Stimulated activated CD8-positive, alpha-beta memory T cell treated with anti-CD3 and anti-CD28 coated beads, Interleukin-12 subunit alpha, Interleukin-12 subunit beta, amount 100 ng/mL, for 1 hour (primary cell): Measurements from ENCODE around the gene GLB1L2.
"Not testable (repeated sequence)": the region's sequence is repeated elsewhere in the genome, so short reads cannot be mapped to it uniquely, and the experiment has no call there.

Source experiments
- DNase-seq: peaks from one replicate; pipeline ENCODE4 v3.0.0-alpha.2; 2020; ENCODE audit warnings: low read depth

The GLB1L2 gene

GRCh38 chr11:134331354-134332188, at the start of gene GLB1L2:
GLB1L2 (plus strand) TSS chr11:134331988; CDS start chr11:134332062, 74 bp downstream.
- peak; percentile 67 for DNase-seq

GRCh38 chr11:134282121-134283045, 49.4 kb upstream of the GLB1L2 start:
- DNase-seq: no peak

- no peak for DNase-seq
These were observed 48.1 kb upstream of the GLB1L2 start for GRCh38 chr11:134283461-134284230.

- not testable (repeated sequence) for DNase-seq
These were observed 47.4 kb upstream of the GLB1L2 start for GRCh38 chr11:134284349-134284748.

GRCh38 chr11:134287561-134287960, 44.2 kb upstream of the GLB1L2 start:
- DNase-seq: no peak

- DNase-seq: no peak
These were observed 43.3 kb upstream of the GLB1L2 start for GRCh38 chr11:134288486-134288885.

GRCh38 chr11:134289167-134289566, 42.6 kb upstream of the GLB1L2 start:
- DNase-seq: no peak

GRCh38 chr11:134289789-134290188, 42.0 kb upstream of the GLB1L2 start:
- DNase-seq: no peak

- DNase-seq: no peak
These were observed 41.1 kb upstream of the GLB1L2 start for GRCh38 chr11:134290646-134291045.

- DNase-seq: no peak
These were observed 40.6 kb upstream of the GLB1L2 start for GRCh38 chr11:134291196-134291595.

GRCh38 chr11:134292661-134293060, 39.1 kb upstream of the GLB1L2 start:
- no peak for DNase-seq

GRCh38 chr11:134293119-134294113, 38.4 kb upstream of the GLB1L2 start:
- no peak for DNase-seq

GRCh38 chr11:134294664-134295063, 37.1 kb upstream of the GLB1L2 start:
- no peak for DNase-seq

GRCh38 chr11:134312223-134312622, 19.6 kb upstream of the GLB1L2 start:
- no peak for DNase-seq

- DNase-seq: no peak
These were observed 19.0 kb upstream of the GLB1L2 start for GRCh38 chr11:134312807-134313206.

- no peak for DNase-seq
These were observed 18.4 kb upstream of the GLB1L2 start for GRCh38 chr11:134313379-134313778.

GRCh38 chr11:134313821-134314607, 17.8 kb upstream of the GLB1L2 start:
- no peak for DNase-seq

GRCh38 chr11:134317103-134317502, 14.7 kb upstream of the GLB1L2 start:
- no peak for DNase-seq

- DNase-seq: not testable (repeated sequence)
These were observed 10.4 kb upstream of the GLB1L2 start for GRCh38 chr11:134321373-134321772.

- no peak for DNase-seq
These were observed 9.2 kb upstream of the GLB1L2 start for GRCh38 chr11:134322553-134322952.
